HG02571 (cell line): ENCODE results near the gene PLEKHA5.
"Not testable (repeated sequence)": the region's sequence is repeated elsewhere in the genome, so short reads cannot be mapped to it uniquely, and the experiment has no call there.

Experiments
- ATAC-seq: cut with Tn5 transposase; IDR thresholded peaks from one replicate; pipeline ENCODE4 v1.9.1; 2021; ENCODE audit warnings: mild to moderate bottlenecking, moderate library complexity; ENCODE audit not compliant: unreplicated experiment

PLEKHA5 gene

GRCh38 chr12:19227880-19228210 is 98.3 kb downstream of the PLEKHA5 start:
- ATAC-seq: no peak

GRCh38 chr12:19229021-19229420 is 99.5 kb downstream of the PLEKHA5 start:
- not testable (repeated sequence) for ATAC-seq

GRCh38 chr12:19230299-19230866 is 100.8 kb downstream of the PLEKHA5 start:
- ATAC-seq: no peak

- ATAC-seq: no peak
These were observed 101.4 kb downstream of the PLEKHA5 start for GRCh38 chr12:19230896-19231295.

- no peak for ATAC-seq
These were observed 104.7 kb downstream of the PLEKHA5 start for GRCh38 chr12:19234171-19234704.

- ATAC-seq: no peak
These were observed 105.7 kb downstream of the PLEKHA5 start for GRCh38 chr12:19234981-19235871.

GRCh38 chr12:19236656-19237055 is 107.1 kb downstream of the PLEKHA5 start:
- no peak for ATAC-seq

- no peak for ATAC-seq
These were observed 109.0 kb downstream of the PLEKHA5 start for GRCh38 chr12:19238540-19238939.

GRCh38 chr12:19239102-19239501 is 109.6 kb downstream of the PLEKHA5 start:
- no peak for ATAC-seq

GRCh38 chr12:19239616-19240234 is 110.2 kb downstream of the PLEKHA5 start:
- no peak for ATAC-seq

GRCh38 chr12:19242581-19242980 is 113.0 kb downstream of the PLEKHA5 start:
- no peak for ATAC-seq

GRCh38 chr12:19243551-19243950 is 114.0 kb downstream of the PLEKHA5 start:
- no peak for ATAC-seq

- no peak for ATAC-seq
These were observed 114.8 kb downstream of the PLEKHA5 start for GRCh38 chr12:19244312-19244711.

- no peak for ATAC-seq
These were observed 115.6 kb downstream of the PLEKHA5 start for GRCh38 chr12:19245106-19245505.

GRCh38 chr12:19245666-19246065 is 116.1 kb downstream of the PLEKHA5 start:
- ATAC-seq: no peak

GRCh38 chr12:19246933-19247332 is 117.4 kb downstream of the PLEKHA5 start:
- no peak for ATAC-seq

GRCh38 chr12:19248929-19249602 is 119.5 kb downstream of the PLEKHA5 start:
- no peak for ATAC-seq

GRCh38 chr12:19251481-19252132 is 122.1 kb downstream of the PLEKHA5 start:
- no peak for ATAC-seq

- ATAC-seq: no peak
These were observed 130.6 kb downstream of the PLEKHA5 start for GRCh38 chr12:19260135-19260534.

GRCh38 chr12:19261773-19262172 is 132.2 kb downstream of the PLEKHA5 start:
- ATAC-seq: no peak

GRCh38 chr12:19263672-19264071 is 134.1 kb downstream of the PLEKHA5 start:
- ATAC-seq: no peak
